Stomach (tissue), 4 donors: Measurements from ENCODE around the gene ACD.

Experiments used
- EP300 ChIP-seq: sonication (generic); formaldehyde crosslinking; IDR thresholded peaks from one replicate; pipeline ENCODE4 v1.6.1; 2017; ENCODE audit warnings: antibody characterized with exemption
- POLR2A ChIP-seq, 4 donors: fragments of 450-650 bp; IDR thresholded peaks; one replicate each; pipeline ENCODE4 v1.6.1; 2016; ENCODE audit warnings: antibody characterized with exemption in 4 of 4, control low read depth in 2 of 4, mild to moderate bottlenecking in 1 of 4, moderate library complexity in 1 of 4
- POLR2AphosphoS5 ChIP-seq, 3 donors: sonication (generic); formaldehyde crosslinking; IDR thresholded peaks; one replicate each; pipeline ENCODE4 v1.6.1; 2016; ENCODE audit warnings: antibody characterized with exemption in 3 of 3
- TF ChIP-seq, protein P1 (sequence below), 7 experiments: fragments of 450-650 bp in 4 of 7; fragments of 200-600 bp in 3 of 7; sonication (generic) in 3 of 7; IDR thresholded peaks; one replicate each; pipeline ENCODE4 v1.5.1; 2016 to 2019; ENCODE audit warnings: antibody characterized with exemption in 7 of 7, control low read depth in 2 of 7, mild to moderate bottlenecking in 1 of 7

GRCh38 chr16:67666032-67666551, 6.0 kb upstream of the ACD start:
- TF ChIP-seq POLR2A (IDR thresholded peaks at IDR 0.05) (no peak), POLR2AphosphoS5 (IDR thresholded peaks at IDR 0.05) (no peak), EP300 (no peak)
- TF ChIP-seq, protein P1, sequence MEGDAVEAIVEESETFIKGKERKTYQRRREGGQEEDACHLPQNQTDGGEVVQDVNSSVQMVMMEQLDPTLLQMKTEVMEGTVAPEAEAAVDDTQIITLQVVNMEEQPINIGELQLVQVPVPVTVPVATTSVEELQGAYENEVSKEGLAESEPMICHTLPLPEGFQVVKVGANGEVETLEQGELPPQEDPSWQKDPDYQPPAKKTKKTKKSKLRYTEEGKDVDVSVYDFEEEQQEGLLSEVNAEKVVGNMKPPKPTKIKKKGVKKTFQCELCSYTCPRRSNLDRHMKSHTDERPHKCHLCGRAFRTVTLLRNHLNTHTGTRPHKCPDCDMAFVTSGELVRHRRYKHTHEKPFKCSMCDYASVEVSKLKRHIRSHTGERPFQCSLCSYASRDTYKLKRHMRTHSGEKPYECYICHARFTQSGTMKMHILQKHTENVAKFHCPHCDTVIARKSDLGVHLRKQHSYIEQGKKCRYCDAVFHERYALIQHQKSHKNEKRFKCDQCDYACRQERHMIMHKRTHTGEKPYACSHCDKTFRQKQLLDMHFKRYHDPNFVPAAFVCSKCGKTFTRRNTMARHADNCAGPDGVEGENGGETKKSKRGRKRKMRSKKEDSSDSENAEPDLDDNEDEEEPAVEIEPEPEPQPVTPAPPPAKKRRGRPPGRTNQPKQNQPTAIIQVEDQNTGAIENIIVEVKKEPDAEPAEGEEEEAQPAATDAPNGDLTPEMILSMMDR (IDR thresholded peaks at IDR 0.05): no peak
